OCI-LY3 (cell line): Measurements from ENCODE around the gene MAGI1.

ENCODE experiments used
- CTCF ChIP-seq: fragments of 200-600, 300-600 bp; sonication (generic); IDR thresholded peaks from 2 replicates; pipeline ENCODE4 v1.5.1; 2014; ENCODE audit warnings: antibody characterized with exemption, low read length, low read depth
- EZH2phosphoT487 ChIP-seq: fragments of 200-600 bp; shearing (Covaris generic); IDR thresholded peaks from 2 replicates; pipeline ENCODE4 v1.6.1; 2018; ENCODE audit warnings: antibody characterized with exemption, mixed run types, low read depth

DNA sequence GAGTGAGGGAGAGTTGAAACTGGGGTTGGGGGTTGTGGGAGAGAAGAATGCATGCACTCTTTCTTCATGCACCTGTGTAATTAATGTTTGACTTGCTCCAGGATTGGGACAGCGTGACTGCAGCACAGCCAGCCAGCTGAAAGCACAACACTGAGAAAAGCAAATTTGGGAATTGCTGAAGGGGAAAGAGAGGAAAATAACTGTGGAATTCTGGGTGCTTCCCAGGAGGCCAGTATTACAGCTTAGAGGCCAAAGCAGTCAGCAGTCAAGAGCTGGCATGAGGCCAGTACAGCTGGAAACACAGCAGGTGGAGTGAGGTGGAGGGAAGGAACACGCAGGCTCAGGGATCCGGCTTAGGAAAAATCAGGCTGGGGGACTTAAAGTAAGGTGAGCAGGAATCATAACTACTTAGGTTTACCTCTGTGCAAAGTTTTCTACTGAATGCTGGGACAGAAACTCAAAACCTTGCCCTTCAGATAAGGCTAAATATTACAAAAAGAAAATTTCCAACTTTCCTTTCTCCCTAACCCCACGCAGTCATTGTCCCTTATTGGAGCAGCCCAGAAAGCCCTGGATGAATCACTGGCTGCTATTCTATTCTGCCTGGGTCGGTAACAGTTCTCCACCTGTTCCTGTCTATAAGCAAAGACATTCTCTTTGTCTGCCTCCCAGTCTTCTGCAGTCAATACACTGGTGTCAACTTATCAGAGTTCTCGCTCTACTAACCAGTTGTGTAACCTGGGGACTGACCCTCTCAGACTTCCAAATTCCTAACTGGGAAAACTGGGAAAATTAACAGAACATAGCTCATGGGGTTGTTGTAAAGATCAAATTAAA, 167.2 kb downstream of the MAGI1 start:
- no peak for TF ChIP-seq CTCF
- TF ChIP-seq EZH2phosphoT487 = no peak
